Measurements from ENCODE around the gene PARN.

DNA sequence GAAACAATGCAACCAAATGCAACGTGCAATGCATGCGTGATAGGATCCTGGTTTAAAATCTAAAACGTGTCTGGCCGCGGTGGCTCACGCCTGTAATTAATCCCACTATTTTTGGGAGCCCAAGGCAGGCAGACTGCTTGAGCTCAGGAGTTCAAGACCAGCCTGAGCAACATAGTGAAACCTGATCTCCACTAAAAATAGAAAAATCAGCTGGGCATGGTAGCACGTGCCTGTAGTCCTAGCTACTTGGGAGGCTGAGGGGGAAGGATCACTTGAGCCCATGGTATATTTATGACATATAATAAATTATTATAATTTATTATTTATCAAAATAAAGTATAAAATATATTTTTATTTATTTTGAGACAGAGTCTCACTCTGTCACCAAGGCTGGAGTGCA, 241.8 kb downstream of the PARN start:
- TF ChIP-seq, protein P1, sequence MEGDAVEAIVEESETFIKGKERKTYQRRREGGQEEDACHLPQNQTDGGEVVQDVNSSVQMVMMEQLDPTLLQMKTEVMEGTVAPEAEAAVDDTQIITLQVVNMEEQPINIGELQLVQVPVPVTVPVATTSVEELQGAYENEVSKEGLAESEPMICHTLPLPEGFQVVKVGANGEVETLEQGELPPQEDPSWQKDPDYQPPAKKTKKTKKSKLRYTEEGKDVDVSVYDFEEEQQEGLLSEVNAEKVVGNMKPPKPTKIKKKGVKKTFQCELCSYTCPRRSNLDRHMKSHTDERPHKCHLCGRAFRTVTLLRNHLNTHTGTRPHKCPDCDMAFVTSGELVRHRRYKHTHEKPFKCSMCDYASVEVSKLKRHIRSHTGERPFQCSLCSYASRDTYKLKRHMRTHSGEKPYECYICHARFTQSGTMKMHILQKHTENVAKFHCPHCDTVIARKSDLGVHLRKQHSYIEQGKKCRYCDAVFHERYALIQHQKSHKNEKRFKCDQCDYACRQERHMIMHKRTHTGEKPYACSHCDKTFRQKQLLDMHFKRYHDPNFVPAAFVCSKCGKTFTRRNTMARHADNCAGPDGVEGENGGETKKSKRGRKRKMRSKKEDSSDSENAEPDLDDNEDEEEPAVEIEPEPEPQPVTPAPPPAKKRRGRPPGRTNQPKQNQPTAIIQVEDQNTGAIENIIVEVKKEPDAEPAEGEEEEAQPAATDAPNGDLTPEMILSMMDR (IDR thresholded peaks at IDR 0.05): no peak
- no peak for TF ChIP-seq POLR2A (IDR thresholded peaks at IDR 0.05)

All from thyroid gland (tissue), 4 donors.